ENCODE data around the gene NUAK1.

The NUAK1 gene

GRCh38 chr12:106138633-106139421 lies at the start of gene NUAK1:
TSS of gene NUAK1 (minus strand) at chr12:106138954. CDS start at chr12:106138653, 301 bp downstream.
- no peak for DNase-seq

DNA sequence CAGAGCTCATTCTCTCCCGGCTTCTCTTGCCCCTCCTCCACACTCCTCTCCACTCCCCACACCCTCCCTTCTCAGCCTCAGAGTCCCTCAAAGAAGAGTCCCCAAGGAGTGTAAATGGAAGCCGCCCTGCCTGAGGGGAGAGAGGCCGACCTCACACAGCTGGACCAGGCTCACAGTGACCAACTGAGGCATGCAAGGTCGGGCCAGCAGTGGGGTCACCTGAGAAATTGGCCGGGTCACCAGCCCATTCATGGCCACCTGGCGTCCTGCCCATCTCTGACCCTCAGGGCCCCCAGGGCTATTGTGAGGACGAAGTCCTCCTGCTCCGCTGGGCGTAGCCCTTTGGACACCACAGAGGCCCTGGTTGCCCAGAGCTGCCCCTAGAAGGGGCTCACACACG lies 49.5 kb upstream of the NUAK1 start:
- no peak for DNase-seq

- no peak for DNase-seq
These were observed 49.1 kb upstream of the NUAK1 start for GRCh38 chr12:106187842-106188241.

DNA sequence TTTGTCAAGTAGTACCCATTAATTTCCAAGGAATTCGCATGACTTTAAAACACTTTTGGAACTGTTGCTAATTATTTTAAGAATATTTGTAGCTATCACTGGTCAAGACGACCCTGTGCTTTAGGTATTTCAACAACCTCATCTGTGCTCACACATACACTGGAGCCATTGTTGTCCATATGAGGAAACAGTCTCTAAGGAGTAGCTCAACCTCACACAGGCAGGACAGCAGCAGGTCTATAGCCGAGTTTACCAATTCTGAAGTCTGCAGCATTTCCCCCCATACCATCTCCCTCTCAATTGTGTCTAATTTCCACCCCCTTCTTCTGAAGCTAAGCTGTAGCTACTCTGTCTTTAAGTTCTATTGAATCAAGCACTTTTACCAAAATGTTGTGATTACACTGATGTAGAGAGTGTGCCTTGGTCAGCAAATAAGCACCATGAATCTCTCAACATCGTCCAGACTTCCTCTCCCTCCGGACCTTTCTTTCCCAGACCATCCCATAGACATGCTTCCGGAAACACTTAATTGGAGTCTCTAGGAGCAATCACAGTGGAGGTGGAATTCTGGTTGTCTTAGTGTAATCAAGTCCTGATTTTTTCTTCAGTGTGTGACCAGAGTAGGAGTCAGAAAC lies 48.5 kb upstream of the NUAK1 start:
- no peak for DNase-seq

DNA sequence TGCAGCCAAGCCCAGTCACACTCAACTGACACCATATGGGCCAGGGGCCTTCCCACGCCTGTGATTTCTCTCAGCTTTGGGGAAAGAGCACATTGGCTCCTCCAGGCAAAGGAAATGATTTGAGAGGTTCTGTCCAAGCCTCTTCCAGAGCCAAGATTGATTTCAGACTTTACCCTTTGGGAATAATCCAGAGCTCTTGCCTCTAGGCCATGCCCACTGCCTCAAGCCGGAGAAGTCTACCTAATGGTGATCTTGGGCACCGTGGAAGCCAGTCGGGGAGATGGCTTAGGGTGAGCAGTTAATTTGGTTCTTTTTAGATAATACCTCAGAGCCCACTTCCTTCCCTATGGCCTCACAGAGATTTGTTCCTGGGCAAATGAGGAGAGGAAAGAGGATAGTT lies 45.0 kb upstream of the NUAK1 start:
- no peak for DNase-seq

DNA sequence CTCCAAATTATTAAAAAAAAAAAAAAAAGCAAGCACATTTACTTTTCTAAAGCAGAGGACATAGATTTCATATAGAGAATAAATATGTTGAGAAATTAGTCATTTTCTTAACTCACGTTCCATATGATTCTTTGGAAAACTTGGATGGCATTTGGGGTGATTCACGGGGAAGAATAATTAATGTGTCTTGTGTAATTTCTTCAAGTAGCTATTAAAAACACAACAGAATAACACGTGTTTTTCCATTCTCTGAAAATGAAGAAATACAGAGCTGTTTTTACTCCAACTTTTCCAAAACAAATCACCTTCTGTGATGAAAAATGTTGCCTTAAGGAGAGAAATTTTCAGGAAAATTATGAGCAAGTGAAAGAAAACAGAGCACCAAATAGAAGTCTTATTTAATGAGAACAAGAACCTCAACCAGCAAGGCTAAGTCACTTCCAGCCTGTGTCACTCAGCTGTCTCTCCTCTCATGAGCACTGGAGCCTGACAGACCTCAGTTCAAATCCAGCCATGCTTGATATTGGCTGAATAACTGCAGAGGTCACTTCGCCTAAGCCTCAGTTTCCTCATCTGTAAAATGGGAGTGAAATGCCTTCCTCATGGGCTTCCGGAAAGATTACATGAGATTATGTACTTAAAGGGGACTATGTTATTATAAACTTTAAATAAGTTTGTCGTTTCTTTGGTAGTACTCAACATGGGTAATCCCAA lies 42.8 kb upstream of the NUAK1 start:
- DNase-seq: no peak

DNA sequence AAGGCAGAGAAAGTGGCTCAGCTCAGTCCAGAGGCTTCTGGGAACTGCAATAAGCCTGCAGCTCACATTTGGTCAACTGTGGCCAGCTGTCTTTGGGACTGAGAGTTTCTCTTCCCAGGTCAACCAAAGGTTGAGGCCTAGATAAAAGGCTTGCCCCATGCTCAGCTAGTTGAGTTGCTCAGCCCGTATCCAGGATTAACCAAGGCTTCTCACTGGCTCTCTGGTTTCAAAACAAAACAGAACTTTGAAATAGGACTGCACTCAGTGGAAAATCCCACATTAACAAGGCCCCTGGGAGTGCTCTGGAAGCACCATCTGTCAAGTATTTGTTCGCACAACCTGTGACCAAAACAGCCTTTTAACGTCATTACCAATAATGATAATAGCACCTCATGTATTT lies 40.3 kb upstream of the NUAK1 start:
- no peak for DNase-seq

DNA sequence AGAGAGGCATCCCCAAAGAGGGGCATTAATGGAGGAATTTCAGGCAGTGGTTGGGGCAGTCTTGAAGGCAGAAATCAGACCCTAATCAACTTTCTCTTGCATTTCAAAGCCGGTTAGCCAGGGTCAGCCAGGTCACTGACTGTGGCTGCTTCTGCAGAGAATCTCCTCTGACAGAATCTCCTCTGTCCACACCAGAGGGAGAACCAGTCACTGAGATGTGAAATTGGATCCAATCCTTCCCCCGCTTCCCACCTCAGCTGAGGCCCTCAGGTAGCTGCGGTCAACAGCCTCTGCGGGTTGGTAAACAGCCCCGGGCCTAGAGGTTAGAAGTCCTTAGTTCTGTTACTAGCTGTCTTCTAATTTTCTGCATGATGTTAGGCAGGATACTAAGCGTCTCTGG lies 39.8 kb upstream of the NUAK1 start:
- no peak for DNase-seq

- DNase-seq: no peak
These were observed 37.8 kb upstream of the NUAK1 start for GRCh38 chr12:106176560-106176959.

- no peak for DNase-seq
These were observed 36.1 kb upstream of the NUAK1 start for GRCh38 chr12:106174876-106175275.

DNA sequence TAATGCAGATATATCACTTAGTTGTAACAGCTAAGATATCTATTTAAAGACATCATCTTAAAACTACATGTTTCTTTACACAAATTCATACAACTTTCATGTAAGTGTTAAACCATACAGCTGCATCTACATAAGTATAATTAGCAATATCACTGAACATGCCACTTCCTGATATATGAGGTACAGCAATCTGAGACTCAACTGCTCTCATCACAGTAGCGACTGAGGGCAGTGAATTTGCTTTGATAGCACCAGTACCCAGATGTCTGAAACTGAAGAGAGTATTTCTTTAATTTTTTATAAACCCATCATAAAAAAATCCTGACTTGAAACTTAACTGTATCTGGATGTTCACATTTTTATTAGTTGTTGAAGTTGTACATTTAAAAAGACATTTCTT lies 34.7 kb upstream of the NUAK1 start:
- no peak for DNase-seq

DNA sequence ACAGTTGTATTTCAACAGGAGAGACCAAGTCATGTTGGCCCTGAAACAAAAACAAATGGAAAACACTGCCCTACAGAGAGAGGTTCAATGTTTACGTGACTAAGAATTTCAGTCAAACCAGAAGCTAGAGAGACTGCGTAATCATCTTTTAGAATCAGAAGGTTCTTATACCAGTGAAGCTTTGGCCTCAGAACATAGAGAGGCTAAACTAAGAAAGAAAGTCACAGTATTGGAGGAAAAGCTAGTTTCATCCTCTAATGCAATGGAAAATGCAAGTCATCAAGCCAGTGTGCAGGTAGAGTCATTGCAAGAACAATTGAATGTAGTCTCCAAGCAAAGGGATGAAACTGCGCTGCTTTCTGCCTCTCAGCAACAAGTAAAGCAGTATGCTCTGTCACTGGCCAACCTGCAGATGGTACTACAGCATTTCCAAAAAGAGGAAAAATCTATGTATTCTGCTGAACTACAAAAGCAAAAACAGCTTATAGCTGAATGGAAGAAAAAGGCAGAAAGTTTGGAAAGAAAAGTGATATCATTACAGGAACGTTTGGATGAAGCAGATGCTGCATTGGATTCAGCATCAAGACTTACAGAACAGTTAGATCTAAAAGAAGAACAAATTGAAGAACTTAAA lies 32.5 kb upstream of the NUAK1 start:
- DNase-seq: peak; percentile 26

DNA sequence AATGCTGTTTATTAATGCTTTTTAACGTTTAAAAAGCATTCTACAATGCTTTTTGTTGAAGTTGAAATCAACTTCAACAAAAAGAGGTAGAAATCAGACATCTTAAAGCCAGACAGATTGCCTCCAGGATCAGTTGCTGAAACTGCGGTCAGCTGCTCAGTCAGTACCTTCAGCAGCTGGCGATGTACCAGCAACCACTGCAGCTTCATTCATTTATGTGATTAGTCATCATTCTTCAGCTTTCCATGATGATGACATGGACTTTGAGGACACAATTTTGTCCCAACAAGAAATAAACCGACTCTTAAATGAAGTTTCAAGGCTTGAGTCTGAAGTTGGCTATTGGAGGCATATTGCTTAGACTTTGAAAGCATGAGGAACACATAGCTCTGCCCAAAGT lies 31.5 kb upstream of the NUAK1 start:
- DNase-seq: no peak

GRCh38 chr12:106163712-106164111 lies 25.0 kb upstream of the NUAK1 start:
- DNase-seq: no peak

- no peak for DNase-seq
These were observed 22.7 kb upstream of the NUAK1 start for GRCh38 chr12:106161491-106161890.

DNA sequence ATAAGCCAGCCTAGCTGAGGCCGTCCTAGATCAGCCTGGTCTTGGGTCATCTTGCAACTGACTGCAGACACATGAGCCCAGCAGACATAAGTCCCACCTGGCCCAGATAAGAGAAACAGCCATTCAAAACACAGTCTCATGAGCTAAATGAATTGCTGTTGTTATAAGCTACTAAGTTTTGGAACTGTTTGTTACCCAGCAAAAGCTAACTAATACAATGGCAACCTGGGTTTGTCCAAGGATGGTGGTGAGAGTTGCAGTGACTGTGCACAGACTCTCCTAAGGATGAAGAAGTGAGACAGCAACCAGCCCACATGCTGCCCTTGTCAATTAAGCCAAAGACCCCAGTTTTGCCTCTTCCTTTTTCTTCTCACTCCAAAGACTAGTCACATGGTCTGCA lies 22.2 kb upstream of the NUAK1 start:
- DNase-seq: no peak

DNA sequence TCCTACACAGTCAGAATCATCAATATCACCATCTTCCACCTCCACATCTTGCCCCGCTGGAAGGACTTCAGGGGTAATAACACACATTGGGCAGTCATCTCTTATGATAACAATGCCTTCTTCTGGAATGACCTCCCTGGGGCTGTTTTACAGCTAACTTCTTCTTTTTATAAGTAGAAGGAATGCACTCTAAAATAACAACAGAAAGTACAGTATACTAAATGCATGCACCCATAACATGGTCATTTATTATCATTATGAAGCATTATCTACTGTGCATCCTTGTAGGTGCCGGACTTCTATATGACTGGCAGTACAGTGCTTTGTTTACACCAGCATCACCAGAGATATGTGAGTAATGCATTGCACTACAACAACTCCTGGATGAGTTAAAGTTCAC lies 19.0 kb upstream of the NUAK1 start:
- no peak for DNase-seq

GRCh38 chr12:106154751-106155273 lies 16.1 kb upstream of the NUAK1 start:
- no peak for DNase-seq

GRCh38 chr12:106152334-106152733 lies 13.6 kb upstream of the NUAK1 start:
- DNase-seq: no peak

- DNase-seq: no peak
These were observed 11.8 kb upstream of the NUAK1 start for GRCh38 chr12:106150555-106150954.

DNA sequence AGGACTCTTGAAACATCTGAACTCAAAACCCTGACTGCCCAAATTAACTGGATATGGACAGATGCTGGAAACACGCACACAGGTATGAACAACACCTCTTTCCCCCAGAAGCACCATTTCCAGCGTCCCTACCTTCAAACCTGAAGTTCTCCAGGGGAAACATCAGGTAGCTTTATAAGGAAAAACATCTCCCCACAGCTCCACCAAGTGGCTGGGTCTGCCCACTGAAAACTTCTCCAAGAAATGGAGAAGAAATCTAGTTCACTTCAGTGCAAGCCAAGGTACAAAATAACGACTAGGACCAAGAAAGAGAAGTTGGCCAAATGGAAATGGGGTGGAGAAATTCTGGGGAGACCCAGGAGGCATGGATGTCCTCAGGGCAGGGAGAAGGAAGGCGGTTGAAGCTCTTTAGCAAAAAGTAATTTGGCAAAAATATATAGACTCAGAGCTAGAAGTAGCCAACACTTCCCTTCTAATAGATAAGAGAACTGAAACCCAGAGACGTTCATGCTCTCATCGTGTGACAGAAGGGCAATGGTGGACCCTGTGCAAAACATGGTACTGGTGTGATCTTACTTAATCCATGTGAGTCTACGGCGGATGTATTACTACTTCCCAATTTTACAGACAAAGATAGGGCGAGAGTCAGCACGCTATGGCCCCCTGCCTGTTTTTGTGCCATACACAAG lies 10.5 kb upstream of the NUAK1 start:
- no peak for DNase-seq

GRCh38 chr12:106147956-106148355 lies 9.2 kb upstream of the NUAK1 start:
- no peak for DNase-seq

DNA sequence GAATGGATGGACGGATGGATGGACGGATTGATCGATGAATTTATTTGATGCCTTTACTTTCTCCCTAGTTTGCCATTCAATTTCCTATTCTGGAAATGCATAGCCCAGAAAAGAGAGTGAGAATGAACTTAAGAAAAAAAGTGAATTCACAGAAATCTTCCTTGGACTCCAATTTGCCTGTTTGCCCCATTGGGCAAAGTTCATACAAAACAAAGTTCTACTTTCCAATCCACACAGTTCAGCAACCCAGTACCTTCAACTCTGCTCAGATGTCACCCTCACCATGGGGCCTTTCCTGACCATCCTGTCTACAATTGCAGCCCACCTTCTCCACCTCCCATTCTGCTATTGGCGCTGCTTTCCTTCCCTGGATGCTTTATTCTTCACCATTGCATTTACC lies 8.2 kb upstream of the NUAK1 start:
- no peak for DNase-seq

Measured in activated CD4-positive, alpha-beta T cell treated with anti-CD3 and anti-CD28 coated beads, Interleukin-2, Interleukin-6, amounts not matched to agents 100 ng/mL and 50 ng/mL, durations not matched to agents 16 hours and 8 hours (primary cell).